Measurements from ENCODE around the gene TMEM50A.
"Not testable (repeated sequence)": the region's sequence is repeated elsewhere in the genome, so short reads cannot be mapped to it uniquely, and the experiment has no call there.

DNA sequence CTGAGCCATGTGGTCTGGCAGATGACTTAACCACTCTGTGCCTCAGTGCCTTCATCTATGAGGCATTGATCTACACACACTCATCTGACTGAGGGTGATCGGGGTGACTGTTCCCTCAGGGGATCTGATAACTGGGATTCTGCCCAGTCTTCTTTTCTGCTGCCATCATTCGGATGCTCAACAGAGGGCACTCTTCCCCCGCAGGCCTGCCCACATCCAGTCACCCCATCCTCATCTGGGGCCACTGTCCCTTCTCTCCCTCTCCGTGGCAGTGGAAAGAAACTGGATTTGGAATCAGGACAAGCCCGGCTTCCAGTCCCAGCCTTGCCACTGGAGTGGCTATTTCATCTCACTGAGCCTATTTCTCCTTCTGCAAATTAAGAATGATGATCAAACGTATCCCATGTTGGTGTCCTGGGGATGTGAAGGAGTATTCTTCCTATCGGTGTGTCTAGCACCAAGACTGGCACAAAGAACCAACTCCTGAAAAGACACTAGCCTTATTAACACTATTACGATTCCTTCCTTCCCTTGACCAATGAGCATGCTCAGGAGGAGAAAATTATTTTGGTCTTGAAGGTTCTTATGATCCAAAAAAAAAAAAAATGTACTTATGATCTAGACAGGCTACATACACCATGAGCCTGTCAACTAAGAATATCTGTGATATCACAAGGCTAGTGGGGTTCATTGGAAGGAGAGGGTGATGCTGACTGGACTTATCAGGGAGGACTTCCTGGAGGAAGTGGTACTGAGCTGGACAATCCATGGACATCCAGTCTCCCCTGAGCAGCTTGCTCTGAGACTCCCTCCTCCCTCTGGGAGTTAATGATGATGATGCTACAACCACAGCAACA is 65.0 kb downstream of the TMEM50A start:
- not testable (repeated sequence) for TF ChIP-seq CTCF (IDR thresholded peaks at IDR 0.05; ENCODE audit: low read length); EZH2 (optimal IDR thresholded peaks at IDR 0.05; ENCODE audit: low read depth, low read length); EZH2phosphoT487 (IDR thresholded peaks at IDR 0.05; ENCODE audit: low read length)
